ENCODE measurements around the gene SFT2D2.

- TF ChIP-seq CTCF (IDR thresholded peaks at IDR 0.05) (no peak), EP300 (IDR thresholded peaks at IDR 0.05) (no peak), POLR2A (IDR thresholded peaks at IDR 0.05) (no peak), POLR2AphosphoS5 (IDR thresholded peaks at IDR 0.05) (no peak)
Measured at GRCh38 chr1:168287237-168287664, 61.4 kb downstream of the SFT2D2 start.

All from suprapubic skin (tissue), 4 donors.